HL-60/S4 treated with phorbol 12-myristate 13-acetate at 8.2 ng/mL for 4 days and 3 days (cell line): ENCODE data around the gene WNT3.

ENCODE experiments used
- in situ Hi-C: fragments of 300-500 bp; cut with MboI; formaldehyde crosslinking; loops from 2 replicates; pipeline ENCODE4 v1.15.0; 2022; ENCODE audit warnings: low sequenced_read_pairs

The WNT3 gene

GRCh38 chr17:46837521-46837920, 19.0 kb upstream of the WNT3 start:
- in situ Hi-C loops: no loop called here

- in situ Hi-C loops: no loop called here
Measured at GRCh38 chr17:46836500-46836899, 18.0 kb upstream of the WNT3 start.

GRCh38 chr17:46834846-46835245, 16.4 kb upstream of the WNT3 start:
- in situ Hi-C loops: no loop called here

GRCh38 chr17:46833840-46834208, 15.3 kb upstream of the WNT3 start:
- in situ Hi-C loops: no loop called here

- in situ Hi-C loops: no loop called here
Measured at GRCh38 chr17:46832945-46833839, 14.7 kb upstream of the WNT3 start.

GRCh38 chr17:46832331-46832821, 13.9 kb upstream of the WNT3 start:
- in situ Hi-C loops: no loop called here

GRCh38 chr17:46831573-46832330, 13.3 kb upstream of the WNT3 start:
- in situ Hi-C loops: no loop called here

GRCh38 chr17:46827274-46827673, 8.8 kb upstream of the WNT3 start:
- in situ Hi-C loops: no loop called here

GRCh38 chr17:46826116-46826515, 7.6 kb upstream of the WNT3 start:
- in situ Hi-C loops: no loop called here

- in situ Hi-C loops: no loop called here
Measured at GRCh38 chr17:46823657-46824056, 5.2 kb upstream of the WNT3 start.

GRCh38 chr17:46822388-46822921, 4.0 kb upstream of the WNT3 start:
- in situ Hi-C loops: no loop called here

GRCh38 chr17:46821482-46822387, 3.2 kb upstream of the WNT3 start:
- in situ Hi-C loops: no loop called here

GRCh38 chr17:46820592-46821450, 2.3 kb upstream of the WNT3 start:
- in situ Hi-C loops: no loop called here

GRCh38 chr17:46819906-46820351, 1.4 kb upstream of the WNT3 start:
- in situ Hi-C loops: no loop called here

GRCh38 chr17:46818929-46819859, 702 bp upstream of the WNT3 start:
- in situ Hi-C loops: no loop called here

- in situ Hi-C loops: no loop called here
Measured at GRCh38 chr17:46817901-46818209, 637 bp downstream of the WNT3 start.

GRCh38 chr17:46817151-46817900, 1.2 kb downstream of the WNT3 start:
- in situ Hi-C loops: no loop called here
